Suprapubic skin (tissue), 4 donors: Measurements from ENCODE around the gene INSIG1. TPM values are rescaled to one million over a fixed set of nuclear protein-coding genes. Genes with fewer than 3 reads are reported as not detected.
A peak's percentile ranks its signal among the peaks of the same experiment; 100 is the strongest.

Experiments
- DNase-seq, 2 donors: peaks; one replicate each; pipeline ENCODE4 v3.0.0-alpha.2; 2019; ENCODE audit warnings: low spot score in 2 of 2
- H3K27ac ChIP-seq: fragments of 200-600 bp; sonication (generic); one replicate; pipeline ENCODE4 v1.5.1; 2019
- H3K27me3 ChIP-seq: fragments of 200-600 bp; sonication (generic); one replicate; pipeline ENCODE4 v1.5.1; 2019
- H3K36me3 ChIP-seq: fragments of 200-600 bp; sonication (generic); one replicate; pipeline ENCODE4 v1.5.1; 2019
- H3K4me1 ChIP-seq: fragments of 200-600 bp; sonication (generic); one replicate; pipeline ENCODE4 v1.5.1; 2019
- H3K4me3 ChIP-seq: fragments of 200-600 bp; sonication (generic); one replicate; pipeline ENCODE4 v1.5.1; 2019; ENCODE audit warnings: mild to moderate bottlenecking
- H3K9me3 ChIP-seq: fragments of 200-600 bp; sonication (generic); one replicate; pipeline ENCODE4 v1.5.1; 2019
- CTCF ChIP-seq, 2 donors: fragments of 200-600 bp in 1 of 2; fragments of 450-650 bp in 1 of 2; sonication (generic) in 1 of 2; IDR thresholded peaks; one replicate each; pipeline ENCODE4 v1.5.1; 2016 to 2019; ENCODE audit warnings: antibody characterized with exemption in 2 of 2, mild to moderate bottlenecking in 1 of 2, moderate library complexity in 1 of 2
- EP300 ChIP-seq: sonication (generic); formaldehyde crosslinking; IDR thresholded peaks from one replicate; pipeline ENCODE4 v1.6.1; 2017; ENCODE audit warnings: antibody characterized with exemption
- POLR2A ChIP-seq, 2 donors: fragments of 450-650 bp; IDR thresholded peaks; one replicate each; pipeline ENCODE4 v1.6.1; 2017; ENCODE audit warnings: antibody characterized with exemption in 2 of 2, mild to moderate bottlenecking in 2 of 2, moderate library complexity in 2 of 2
- POLR2AphosphoS5 ChIP-seq, 3 donors: sonication (generic); formaldehyde crosslinking; IDR thresholded peaks; one replicate each; pipeline ENCODE4 v1.6.1; 2017; ENCODE audit warnings: antibody characterized with exemption in 3 of 3
- WGBS: methylation state at CpG from one replicate; pipeline ENCODE4 v1.1.5; 2018; 5-methylcytosine and 5-hydroxymethylcytosine counted together
- total RNA-seq, 4 donors: library from RNA; depleted of rRNA; stranded (reverse); fragments of >200 nt; gene quantifications; one replicate each; pipeline ENCODE4 v1.1.0, GENCODE V29; 2016

Gene INSIG1
- total RNA-seq, result 100 to 1,000 TPM in 2 of 4 donors, 10 to 100 TPM in 2; 32.0 to 130 (median 95.3) TPM

- no peaks in the 10 kb centered on the region for H3K9me3 ChIP-seq
- no CpG with 5 or more reads among the region's 111 CpGs for WGBS
- peak within 1 kb of the TSS; percentile 93 for H3K4me3 ChIP-seq
- H3K36me3 ChIP-seq, result no peaks in the 10 kb centered on the region
- TF ChIP-seq CTCF (IDR thresholded peaks at IDR 0.05) (peak in 1 of 2 donors; percentile 0), EP300 (no peak), POLR2A (IDR thresholded peaks at IDR 0.05) (peak; percentile 60 to 89), POLR2AphosphoS5 (IDR thresholded peaks at IDR 0.05) (no peak)
- H3K4me1 ChIP-seq, result peaks cover 48% of the 10 kb centered on the region
- DNase-seq, result peak; percentile 92
- H3K27me3 ChIP-seq, result no peaks in the 10 kb centered on the region
- H3K27ac ChIP-seq, result peak within 1 kb of the TSS; percentile 96
Measured at GRCh38 chr7:155297517-155298287, at the start of gene INSIG1. Gene INSIG1, plus strand, starts transcription at chr7:155297878. Its CDS starts 408 bp downstream, at chr7:155298286.

- no peaks in the 10 kb centered on the region for H3K9me3 ChIP-seq
- DNase-seq, result no peak
- H3K4me3 ChIP-seq, result no peak overlapping the region
- TF ChIP-seq EP300 (no peak), POLR2A (IDR thresholded peaks at IDR 0.05) (no peak), CTCF (IDR thresholded peaks at IDR 0.05) (no peak), POLR2AphosphoS5 (IDR thresholded peaks at IDR 0.05) (no peak)
- peaks cover 4% of the 10 kb centered on the region for H3K27me3 ChIP-seq
- 87% methylated on average over 6 of the region's 10 CpGs for WGBS
- peaks cover 9% of the 10 kb centered on the region for H3K4me1 ChIP-seq
- no peaks in the 10 kb centered on the region for H3K36me3 ChIP-seq
- no peak overlapping the region for H3K27ac ChIP-seq
Measured at GRCh38 chr7:155248366-155248756, 49.3 kb upstream of the INSIG1 start.

GRCh38 chr7:155251831-155252230 lies 45.8 kb upstream of the INSIG1 start:
- H3K36me3 ChIP-seq, result no peaks in the 10 kb centered on the region
- no peak overlapping the region for H3K27ac ChIP-seq
- no peak overlapping the region for H3K4me3 ChIP-seq
- peaks cover 11% of the 10 kb centered on the region for H3K4me1 ChIP-seq
- TF ChIP-seq POLR2AphosphoS5 (IDR thresholded peaks at IDR 0.05) (no peak), EP300 (no peak), CTCF (IDR thresholded peaks at IDR 0.05) (no peak), POLR2A (IDR thresholded peaks at IDR 0.05) (no peak)
- no peak for DNase-seq
- 78% methylated on average over 7 of the region's 7 CpGs for WGBS
- no peaks in the 10 kb centered on the region for H3K9me3 ChIP-seq
- H3K27me3 ChIP-seq, result peaks cover 4% of the 10 kb centered on the region

- Histone ChIP-seq H3K27ac (no peak overlapping the region), H3K36me3 (no peaks in the 10 kb centered on the region), H3K27me3 (peaks cover 4% of the 10 kb centered on the region), H3K4me1 (peaks cover 17% of the 10 kb centered on the region), H3K9me3 (no peaks in the 10 kb centered on the region), H3K4me3 (no peak overlapping the region)
- TF ChIP-seq CTCF (IDR thresholded peaks at IDR 0.05), result peak in 1 of 2 donors; percentile 3
- no peak for TF ChIP-seq EP300
- DNase-seq, result no peak
- WGBS, result 33% methylated on average over 8 of the region's 8 CpGs
Measured at GRCh38 chr7:155252444-155252887, 45.2 kb upstream of the INSIG1 start.

GRCh38 chr7:155252892-155253501 lies 44.7 kb upstream of the INSIG1 start:
- peaks cover 23% of the 10 kb centered on the region for H3K4me1 ChIP-seq
- DNase-seq, result no peak
- H3K27ac ChIP-seq, result no peak overlapping the region
- TF ChIP-seq CTCF (IDR thresholded peaks at IDR 0.05) (no peak), POLR2A (IDR thresholded peaks at IDR 0.05) (no peak), POLR2AphosphoS5 (IDR thresholded peaks at IDR 0.05) (no peak), EP300 (no peak)
- 76% methylated on average over 19 of the region's 24 CpGs for WGBS
- no peaks in the 10 kb centered on the region for H3K9me3 ChIP-seq
- H3K36me3 ChIP-seq, result no peaks in the 10 kb centered on the region
- H3K27me3 ChIP-seq, result peaks cover 4% of the 10 kb centered on the region
- no peak overlapping the region for H3K4me3 ChIP-seq
